ENCODE results near the gene ARHGDIG. TPM values are rescaled to one million over a fixed set of nuclear protein-coding genes. Genes with fewer than 3 reads are reported as not detected.

Gene ARHGDIG
- total RNA-seq, 1 experiment from 2014 or later: 0.41 TPM

- CTCF ChIA-PET: no interaction called here
- POLR2A ChIA-PET (ENCODE audit: low non-redundant PET): no interaction called here
These were observed 18.2 kb upstream of the ARHGDIG start for GRCh38 chr16:262121-262745.

GRCh38 chr16:263182-263774, 17.1 kb upstream of the ARHGDIG start:
- ChIA-PET POLR2A (ENCODE audit: low non-redundant PET) (no interaction called here), CTCF (no interaction called here)
- no peak for DNase-seq (ENCODE audit: low spot score)
- H3K4me1 ChIP-seq (ENCODE audit: insufficient read depth, low read length, poor library complexity, severe bottlenecking): no peaks in the 10 kb centered on the region
- H3K4me3 ChIP-seq (ENCODE audit: low read depth, low read length, poor library complexity, severe bottlenecking): no peak overlapping the region
- intact Hi-C loops (cut with micrococcal nuclease; ENCODE audit: unreplicated experiment): no loop called here
- H3K27ac ChIP-seq (ENCODE audit: low read depth, low read length, poor library complexity, severe bottlenecking): no peak overlapping the region
- H3K36me3 ChIP-seq (ENCODE audit: insufficient read depth, low read length, poor library complexity, severe bottlenecking): peaks cover 14% of the 10 kb centered on the region
- no TSS peak for BruUV-seq (replicated peaks)
- H3K27me3 ChIP-seq (replicated peaks; ENCODE audit: insufficient read depth, low read depth, low read length, poor library complexity): no peaks in the 10 kb centered on the region
- no peaks in the 10 kb centered on the region for H3K9me3 ChIP-seq (ENCODE audit: low read depth, low read length, poor library complexity, severe bottlenecking)
- no peak for TF ChIP-seq CTCF (conservative IDR thresholded peaks at IDR 0.05; ENCODE audit: low read depth, low read length)
- no peak for TF ChIP-seq EZH2 (IDR thresholded peaks at IDR 0.05; ENCODE audit: borderline replicate concordance, low read depth, low read length, poor library complexity, severe bottlenecking)

More at GRCh38 chr16:262121-262745, 18.2 kb upstream of the ARHGDIG start:
- intact Hi-C loops (cut with micrococcal nuclease; ENCODE audit: unreplicated experiment): no loop called here
- H3K36me3 ChIP-seq (ENCODE audit: insufficient read depth, low read length, poor library complexity, severe bottlenecking): peaks cover 14% of the 10 kb centered on the region
- no peak overlapping the region for H3K27ac ChIP-seq (ENCODE audit: low read depth, low read length, poor library complexity, severe bottlenecking)
- no peaks in the 10 kb centered on the region for H3K4me1 ChIP-seq (ENCODE audit: insufficient read depth, low read length, poor library complexity, severe bottlenecking)
- TF ChIP-seq CTCF (conservative IDR thresholded peaks at IDR 0.05; ENCODE audit: low read depth, low read length) (no peak), EZH2 (IDR thresholded peaks at IDR 0.05; ENCODE audit: borderline replicate concordance, low read depth, low read length, poor library complexity, severe bottlenecking) (no peak)
- H3K9me3 ChIP-seq (ENCODE audit: low read depth, low read length, poor library complexity, severe bottlenecking): no peaks in the 10 kb centered on the region
- BruUV-seq (replicated peaks): no TSS peak
- H3K4me3 ChIP-seq (ENCODE audit: low read depth, low read length, poor library complexity, severe bottlenecking): no peak overlapping the region
- H3K27me3 ChIP-seq (replicated peaks; ENCODE audit: insufficient read depth, low read depth, low read length, poor library complexity): no peaks in the 10 kb centered on the region
- no peak for DNase-seq (ENCODE audit: low spot score)

- TF ChIP-seq CTCF (conservative IDR thresholded peaks at IDR 0.05; ENCODE audit: low read depth, low read length) (no peak), EZH2 (IDR thresholded peaks at IDR 0.05; ENCODE audit: borderline replicate concordance, low read depth, low read length, poor library complexity, severe bottlenecking) (no peak)
- Histone ChIP-seq H3K36me3 (ENCODE audit: insufficient read depth, low read length, poor library complexity, severe bottlenecking) (peaks cover 14% of the 10 kb centered on the region), H3K9me3 (ENCODE audit: low read depth, low read length, poor library complexity, severe bottlenecking) (no peaks in the 10 kb centered on the region), H3K27ac (ENCODE audit: low read depth, low read length, poor library complexity, severe bottlenecking) (no peak overlapping the region), H3K27me3 (replicated peaks; ENCODE audit: insufficient read depth, low read depth, low read length, poor library complexity) (no peaks in the 10 kb centered on the region), H3K4me3 (ENCODE audit: low read depth, low read length, poor library complexity, severe bottlenecking) (no peak overlapping the region), H3K4me1 (ENCODE audit: insufficient read depth, low read length, poor library complexity, severe bottlenecking) (no peaks in the 10 kb centered on the region)
- no TSS peak for BruUV-seq (replicated peaks)
- intact Hi-C loops (cut with micrococcal nuclease; ENCODE audit: unreplicated experiment): no loop called here
- CTCF ChIA-PET: no interaction called here
- no peak for DNase-seq (ENCODE audit: low spot score)
- POLR2A ChIA-PET (ENCODE audit: low non-redundant PET): no interaction called here
These were observed 16.4 kb upstream of the ARHGDIG start for GRCh38 chr16:263944-264343.

Data from A673 (cell line).